MM.1S (cell line): ENCODE measurements around the gene GPX7.

Source experiments
- DNase-seq: peaks from one replicate; pipeline ENCODE4 v3.0.0-alpha.2; 2015
- H2AFZ ChIP-seq: fragments of 300-600 bp; sonication (generic); 2 replicates; pipeline ENCODE4 v1.6.0; 2016; ENCODE audit warnings: antibody characterized with exemption, low read length
- H3F3A ChIP-seq: fragments of 300-600 bp; sonication (generic); 2 replicates; pipeline ENCODE4 v1.6.1; 2016; ENCODE audit warnings: mild to moderate bottlenecking, antibody characterized with exemption, low read length, moderate library complexity, mixed read lengths; ENCODE audit not compliant: insufficient read depth
- H3K27ac ChIP-seq: fragments of 300-600 bp; sonication (generic); 2 replicates; pipeline ENCODE4 v1.5.1; 2016; ENCODE audit warnings: mild to moderate bottlenecking, low read length
- H3K27me3 ChIP-seq: fragments of 300-600 bp; sonication (generic); replicated peaks from 2 replicates; pipeline ENCODE4 v1.6.0; 2016; ENCODE audit warnings: low read length; ENCODE audit not compliant: insufficient read depth
- H3K36me3 ChIP-seq: fragments of 300-600 bp; sonication (generic); replicated peaks from 2 replicates; pipeline ENCODE4 v1.6.1; 2016; ENCODE audit warnings: mild to moderate bottlenecking, low read length, mixed read lengths; ENCODE audit not compliant: insufficient read depth
- H3K4me1 ChIP-seq: fragments of 300-600 bp; sonication (generic); 2 replicates; pipeline ENCODE4 v1.6.1; 2016; ENCODE audit warnings: low read length, mixed read lengths
- H3K4me2 ChIP-seq: fragments of 300-600 bp; sonication (generic); 2 replicates; pipeline ENCODE4 v1.6.0; 2016; ENCODE audit warnings: low read depth, low read length
- H3K4me3 ChIP-seq: fragments of 300-600 bp; sonication (generic); 2 replicates; pipeline ENCODE4 v1.5.1; 2016; ENCODE audit warnings: low read length, mixed read lengths
- H3K79me2 ChIP-seq: fragments of 300-600 bp; sonication (generic); 2 replicates; pipeline ENCODE4 v1.6.1; 2016; ENCODE audit warnings: mixed run types, low read length, mixed read lengths
- H3K9ac ChIP-seq: fragments of 300-600 bp; sonication (generic); 2 replicates; pipeline ENCODE4 v1.6.1; 2016; ENCODE audit warnings: low read length, mixed read lengths
- H3K9me2 ChIP-seq: fragments of 300-600 bp; sonication (generic); replicated peaks from 2 replicates; pipeline ENCODE4 v1.6.1; 2016; ENCODE audit warnings: mild to moderate bottlenecking, low read length, mixed read lengths; ENCODE audit not compliant: insufficient read depth
- H3K9me3 ChIP-seq: fragments of 300-600 bp; sonication (generic); replicated peaks from 2 replicates; pipeline ENCODE4 v1.6.1; 2016; ENCODE audit warnings: mild to moderate bottlenecking, low read length, mixed read lengths; ENCODE audit not compliant: insufficient read depth
- H4K20me1 ChIP-seq: fragments of 300-600 bp; sonication (generic); 2 replicates; pipeline ENCODE4 v1.6.1; 2016; ENCODE audit warnings: mild to moderate bottlenecking, low read length, moderate library complexity, mixed read lengths; ENCODE audit not compliant: insufficient read depth
- CTCF ChIP-seq: fragments of 300-600 bp; sonication (generic); IDR thresholded peaks from 2 replicates; pipeline ENCODE4 v1.5.1; 2016; ENCODE audit warnings: antibody characterized with exemption, low read length, mixed read lengths
- EZH2 ChIP-seq: fragments of 300-600 bp; sonication (generic); optimal IDR thresholded peaks from 2 replicates; pipeline ENCODE3; 2017; ENCODE audit warnings: low read depth, mild to moderate bottlenecking, antibody characterized with exemption, low read length, mixed read lengths
- EZH2phosphoT487 ChIP-seq: fragments of 300-600 bp; sonication (generic); IDR thresholded peaks from 2 replicates; pipeline ENCODE4 v1.6.1; 2018; ENCODE audit warnings: antibody characterized with exemption, low read length

GPX7 gene

GRCh38 chr1:52585474-52585873 is 16.7 kb upstream of the GPX7 start:
- Histone ChIP-seq H3F3A (no peaks in the 10 kb centered on the region), H3K9me2 (no peaks in the 10 kb centered on the region), H2AFZ (no peak overlapping the region), H3K79me2 (no peaks in the 10 kb centered on the region), H3K27me3 (no peaks in the 10 kb centered on the region), H3K4me3 (no peak overlapping the region), H3K4me1 (no peaks in the 10 kb centered on the region), H3K4me2 (no peak overlapping the region), H3K9me3 (no peaks in the 10 kb centered on the region), H3K27ac (no peak overlapping the region), H4K20me1 (no peaks in the 10 kb centered on the region), H3K9ac (no peak overlapping the region), H3K36me3 (no peaks in the 10 kb centered on the region)
- no peak for TF ChIP-seq EZH2phosphoT487
- no peak for TF ChIP-seq CTCF
- TF ChIP-seq EZH2 = no peak
- no peak for DNase-seq

GRCh38 chr1:52588027-52588426 is 14.1 kb upstream of the GPX7 start:
- Histone ChIP-seq H4K20me1 (no peaks in the 10 kb centered on the region), H3K9me2 (no peaks in the 10 kb centered on the region), H3K4me3 (no peak overlapping the region), H3K4me1 (no peaks in the 10 kb centered on the region), H3K9ac (no peak overlapping the region), H3K9me3 (no peaks in the 10 kb centered on the region), H3K4me2 (no peak overlapping the region), H3K36me3 (no peaks in the 10 kb centered on the region), H2AFZ (no peak overlapping the region), H3K27ac (no peak overlapping the region), H3K27me3 (no peaks in the 10 kb centered on the region), H3F3A (no peaks in the 10 kb centered on the region), H3K79me2 (no peaks in the 10 kb centered on the region)
- no peak for TF ChIP-seq EZH2phosphoT487
- TF ChIP-seq CTCF = no peak
- TF ChIP-seq EZH2 = no peak
- DNase-seq = no peak

- DNase-seq = no peak
- H3K4me2 ChIP-seq = no peak overlapping the region
Measured at GRCh38 chr1:52588535-52588934, 13.6 kb upstream of the GPX7 start.

More at GRCh38 chr1:52588535-52588934, 13.6 kb upstream of the GPX7 start:
- no peaks in the 10 kb centered on the region for H3K36me3 ChIP-seq
- H3K79me2 ChIP-seq = no peaks in the 10 kb centered on the region
- H3F3A ChIP-seq = no peaks in the 10 kb centered on the region
- H4K20me1 ChIP-seq = no peaks in the 10 kb centered on the region
- H3K4me3 ChIP-seq = no peak overlapping the region
- H3K9me2 ChIP-seq = no peaks in the 10 kb centered on the region
- H3K27ac ChIP-seq = no peak overlapping the region
- no peaks in the 10 kb centered on the region for H3K4me1 ChIP-seq
- no peaks in the 10 kb centered on the region for H3K9me3 ChIP-seq
- H3K9ac ChIP-seq = no peak overlapping the region
- no peaks in the 10 kb centered on the region for H3K27me3 ChIP-seq
- no peak for TF ChIP-seq EZH2phosphoT487
- TF ChIP-seq CTCF = no peak
- TF ChIP-seq EZH2 = no peak
- H2AFZ ChIP-seq = no peak overlapping the region
